CD4-positive, alpha-beta T cell (primary cell): Measurements from ENCODE around the gene TTN. TPM values are rescaled to one million over a fixed set of nuclear protein-coding genes. Genes with fewer than 3 reads are reported as not detected.

Experiments
- ATAC-seq: fragments of 200-7000 bp; cut with Tn5 transposase; one replicate; pipeline ENCODE4 v1.10.0; 2022; ENCODE audit warnings: mild to moderate bottlenecking; ENCODE audit not compliant: poor library complexity
- CTCF ChIA-PET: fragments of 350-600 bp; sonication (Branson Sonifier 250); formaldehyde crosslinking; loops from one replicate; lab custom pipeline; 2021; ENCODE audit warnings: antibody characterized with exemption, inconsistent platforms; lab: Charles Lee
- POLR2A ChIA-PET: fragments of 350-600 bp; sonication (Branson Sonifier 250); formaldehyde crosslinking; loops from one replicate; lab custom pipeline; 2021; ENCODE audit warnings: antibody characterized with exemption, inconsistent platforms; lab: Charles Lee
- DNase-seq, 14 experiments: peaks; one replicate each; pipeline ENCODE4 v3.0.0-alpha.2; 2013 to 2020; ENCODE audit warnings: mixed read lengths in 2 of 14
- H3K27ac ChIP-seq, 2 donors: one replicate each; pipeline versions ENCODE4 v1.5.1 to v1.7.0; 2013; ENCODE audit warnings: low read length in 2 of 2, low read depth in 1 of 2, mild to moderate bottlenecking in 1 of 2
- H3K27me3 ChIP-seq, 2 experiments: 1 replicate in 1 of 2; 2 replicates in 1 of 2; pipeline versions ENCODE4 v1.6.1 to v1.7.0; 2013; ENCODE audit warnings: low read length in 2 of 2, control low read depth in 1 of 2, mild to moderate bottlenecking in 1 of 2, moderate library complexity in 1 of 2; ENCODE audit not compliant: insufficient read depth in 2 of 2, control insufficient read depth in 1 of 2
- H3K36me3 ChIP-seq: one replicate; pipeline ENCODE4 v1.6.1; 2013; ENCODE audit warnings: low read length, control low read depth; ENCODE audit not compliant: insufficient read depth
- H3K4me1 ChIP-seq: one replicate; pipeline ENCODE4 v1.6.1; 2013; ENCODE audit warnings: low read length, control low read depth; ENCODE audit not compliant: insufficient read depth
- H3K4me3 ChIP-seq: one replicate; pipeline ENCODE4 v1.5.1; 2013; ENCODE audit warnings: mild to moderate bottlenecking, low read length, moderate library complexity
- H3K9me3 ChIP-seq, 2 experiments: 1 replicate in 1 of 2; 2 replicates in 1 of 2; pipeline versions ENCODE4 v1.6.1 to v1.7.0; 2013; ENCODE audit warnings: low read length in 2 of 2, mild to moderate bottlenecking in 2 of 2, control low read depth in 1 of 2, moderate library complexity in 1 of 2; ENCODE audit not compliant: control insufficient read depth in 1 of 2, insufficient read depth in 1 of 2
- H3K27ac Mint-ChIP-seq: one replicate; pipeline ENCODE4 v1.8.0; 2020; ENCODE audit warnings: mixed read lengths
- H3K27me3 Mint-ChIP-seq: one replicate; pipeline ENCODE4 v1.8.0; 2021; ENCODE audit warnings: mixed read lengths
- H3K36me3 Mint-ChIP-seq: one replicate; pipeline ENCODE4 v1.8.0; 2021; ENCODE audit warnings: low read depth, mixed read lengths
- H3K4me1 Mint-ChIP-seq: one replicate; pipeline ENCODE4 v1.8.0; 2021; ENCODE audit warnings: low read depth, mixed read lengths
- H3K4me3 Mint-ChIP-seq: one replicate; pipeline ENCODE4 v1.8.0; 2020; ENCODE audit warnings: mild to moderate bottlenecking, mixed read lengths
- H3K9me3 Mint-ChIP-seq: one replicate; pipeline ENCODE4 v1.8.0; 2020; ENCODE audit warnings: mixed read lengths
- intact Hi-C, 2 experiments: fragments of 100-400 bp; cut with DNase I in 1 of 2; cut with micrococcal nuclease in 1 of 2; formaldehyde crosslinking; loops; one replicate each; pipeline versions ENCODE4 v1.15.1 to v1.9.0; 2023 to 2025; cut with DNase I, micrococcal nuclease
- total RNA-seq, 174 experiments: library from RNA in 2 of 174; stranded (reverse) in 2 of 174; gene quantifications; one replicate each; pipeline ENCODE4 v1.2.3 and lab custom pipeline; 2021 to 2026
- TF ChIP-seq, protein P1 (sequence below): fragments of 200-600 bp; IDR thresholded peaks from one replicate; pipeline ENCODE4 v1.8.0; 2022; ENCODE audit warnings: antibody characterized with exemption, mild to moderate bottlenecking

Gene TTN
- total RNA-seq, 2 experiments from 2014 or later, result 27.5 to 29.2 TPM

DNA sequence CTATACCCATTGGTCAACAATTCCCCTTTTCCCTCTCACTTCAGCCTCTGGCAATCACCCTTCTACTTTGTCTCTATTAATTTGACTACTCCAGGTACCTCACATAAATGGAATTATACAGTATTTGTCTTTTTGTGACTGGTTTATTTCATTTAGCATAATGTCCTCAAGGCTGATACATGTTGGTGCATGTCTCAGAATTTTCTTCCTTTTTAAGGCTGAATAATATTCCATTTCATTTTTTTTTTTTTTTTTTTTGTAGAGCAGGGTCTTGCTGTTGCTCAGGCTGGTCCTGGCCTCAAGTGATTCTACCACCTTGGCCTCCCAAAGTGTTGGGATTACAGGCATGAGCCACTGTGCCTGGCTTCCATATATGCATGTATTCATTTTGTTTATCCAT lies 330.7 kb downstream of the TTN start:
- POLR2A ChIA-PET, result interaction anchor here (1.0 to 1.9 kb wide), 2 partner anchors 25 to 26 kb away, joined by 3 to 5 read pairs; partner anchors contain the start of genes PJVK and PRKRA
- TF ChIP-seq, protein P1, sequence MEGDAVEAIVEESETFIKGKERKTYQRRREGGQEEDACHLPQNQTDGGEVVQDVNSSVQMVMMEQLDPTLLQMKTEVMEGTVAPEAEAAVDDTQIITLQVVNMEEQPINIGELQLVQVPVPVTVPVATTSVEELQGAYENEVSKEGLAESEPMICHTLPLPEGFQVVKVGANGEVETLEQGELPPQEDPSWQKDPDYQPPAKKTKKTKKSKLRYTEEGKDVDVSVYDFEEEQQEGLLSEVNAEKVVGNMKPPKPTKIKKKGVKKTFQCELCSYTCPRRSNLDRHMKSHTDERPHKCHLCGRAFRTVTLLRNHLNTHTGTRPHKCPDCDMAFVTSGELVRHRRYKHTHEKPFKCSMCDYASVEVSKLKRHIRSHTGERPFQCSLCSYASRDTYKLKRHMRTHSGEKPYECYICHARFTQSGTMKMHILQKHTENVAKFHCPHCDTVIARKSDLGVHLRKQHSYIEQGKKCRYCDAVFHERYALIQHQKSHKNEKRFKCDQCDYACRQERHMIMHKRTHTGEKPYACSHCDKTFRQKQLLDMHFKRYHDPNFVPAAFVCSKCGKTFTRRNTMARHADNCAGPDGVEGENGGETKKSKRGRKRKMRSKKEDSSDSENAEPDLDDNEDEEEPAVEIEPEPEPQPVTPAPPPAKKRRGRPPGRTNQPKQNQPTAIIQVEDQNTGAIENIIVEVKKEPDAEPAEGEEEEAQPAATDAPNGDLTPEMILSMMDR, result no peak

More for the DNA sequence above, 330.7 kb downstream of the TTN start:
- Mint-ChIP-seq H3K4me3 (no peak overlapping the region), H3K27me3 (no peaks in the 10 kb centered on the region), H3K9me3 (no peaks in the 10 kb centered on the region), H3K27ac (no peak overlapping the region), H3K4me1 (peaks cover 28% of the 10 kb centered on the region), H3K36me3 (peaks cover 10% of the 10 kb centered on the region)
- H3K27ac ChIP-seq, result no peak overlapping the region
- H3K36me3 ChIP-seq, result no peaks in the 10 kb centered on the region
- intact Hi-C loops, result loop anchor here in 1 of 2 experiments (1.0 kb wide), 1 partner anchor 24 kb away; no protein-coding TSS in a partner anchor
- no peaks in the 10 kb centered on the region for H3K9me3 ChIP-seq
- no peak overlapping the region for H3K4me3 ChIP-seq
- no peaks in the 10 kb centered on the region for H3K27me3 ChIP-seq
- peaks cover 25% of the 10 kb centered on the region for H3K4me1 ChIP-seq
- DNase-seq (no peak), ATAC-seq (no peak)
- CTCF ChIA-PET, result no interaction called here

Other genes with a start within 250 kb of the TTN start
- gene CCDC141, start 242.7 kb upstream of the TTN start, total RNA-seq, result 10 to 100 TPM; 30.6 to 31.5 TPM